ENCODE results near the gene LIMCH1.
A peak's percentile ranks its signal among the peaks of the same experiment; 100 is the strongest.
"Not testable (repeated sequence)": the region's sequence is repeated elsewhere in the genome, so short reads cannot be mapped to it uniquely, and the experiment has no call there.

The LIMCH1 gene

GRCh38 chr4:41611881-41612871 is 74.2 kb downstream of the LIMCH1 start:
- no peak for DNase-seq

GRCh38 chr4:41613386-41613785 is 75.4 kb downstream of the LIMCH1 start:
- DNase-seq: no peak

- DNase-seq: no peak
Observed at GRCh38 chr4:41613821-41614220, 75.9 kb downstream of the LIMCH1 start.

- DNase-seq: no peak
Observed at GRCh38 chr4:41614519-41614918, 76.6 kb downstream of the LIMCH1 start.

GRCh38 chr4:41619161-41619560 is 81.2 kb downstream of the LIMCH1 start:
- DNase-seq: no peak

- DNase-seq: peak; percentile 21
Observed at GRCh38 chr4:41620594-41621256, 82.8 kb downstream of the LIMCH1 start.

- DNase-seq: no peak
Observed at GRCh38 chr4:41622787-41623186, 84.8 kb downstream of the LIMCH1 start.

- no peak for DNase-seq
Observed at GRCh38 chr4:41624765-41625164, 86.8 kb downstream of the LIMCH1 start.

GRCh38 chr4:41625531-41625930 is 87.6 kb downstream of the LIMCH1 start:
- DNase-seq: no peak

GRCh38 chr4:41628936-41629335 is 91.0 kb downstream of the LIMCH1 start:
- DNase-seq: no peak

GRCh38 chr4:41631523-41631922 is 93.6 kb downstream of the LIMCH1 start:
- no peak for DNase-seq

GRCh38 chr4:41632481-41633073 is 94.6 kb downstream of the LIMCH1 start:
- DNase-seq: no peak

- no peak for DNase-seq
Observed at GRCh38 chr4:41633321-41633720, 95.4 kb downstream of the LIMCH1 start.

- no peak for DNase-seq
Observed at GRCh38 chr4:41635441-41635840, 97.5 kb downstream of the LIMCH1 start.

GRCh38 chr4:41638203-41638602 is 100.2 kb downstream of the LIMCH1 start:
- DNase-seq: no peak

GRCh38 chr4:41638866-41639265 is 100.9 kb downstream of the LIMCH1 start:
- DNase-seq: no peak

- no peak for DNase-seq
Observed at GRCh38 chr4:41639291-41639690, 101.3 kb downstream of the LIMCH1 start.

- no peak for DNase-seq
Observed at GRCh38 chr4:41640906-41641305, 102.9 kb downstream of the LIMCH1 start.

- not testable (repeated sequence) for DNase-seq
Observed at GRCh38 chr4:41642746-41643145, 104.8 kb downstream of the LIMCH1 start.

GRCh38 chr4:41643331-41643730 is 105.4 kb downstream of the LIMCH1 start:
- DNase-seq: no peak

- no peak for DNase-seq
Observed at GRCh38 chr4:41644288-41644914, 106.4 kb downstream of the LIMCH1 start.

- DNase-seq: no peak
Observed at GRCh38 chr4:41644915-41645295, 106.9 kb downstream of the LIMCH1 start.

- DNase-seq: no peak
Observed at GRCh38 chr4:41645728-41646390, 107.9 kb downstream of the LIMCH1 start.
